A549 (cell line): ENCODE data around the gene IL11RA. TPM values are rescaled to one million over a fixed set of nuclear protein-coding genes. Genes with fewer than 3 reads are reported as not detected.
A peak's percentile ranks its signal among the peaks of the same experiment; 100 is the strongest.

ENCODE experiments used
- ATAC-seq, 2 experiments: fragments of 200-7000 bp in 1 of 2; fragments of >200 bp in 1 of 2; cut with Nextera tagmentation in 1 of 2; cut with Tn5 transposase in 1 of 2; 3 replicates each; pipeline versions ENCODE4 v1.8.0 to v1.9.1; 2018 to 2020; ENCODE audit warnings: mild to moderate bottlenecking in 1 of 2, moderate library complexity in 1 of 2
- CTCF ChIA-PET: fragments of 300-600 bp; sonication (Branson Sonifier 250); formaldehyde crosslinking; extraction: SDS; loops from one replicate; lab custom pipeline; 2021; ENCODE audit warnings: antibody characterized with exemption, inconsistent platforms; lab: Yijun Ruan, JAX
- POLR2A ChIA-PET: fragments of 350-600 bp; formaldehyde crosslinking; extraction: SDS; loops from one replicate; lab custom pipeline; 2021; ENCODE audit warnings: antibody characterized with exemption, inconsistent platforms; lab: Yijun Ruan, JAX
- DNase-seq, 2 experiments: peaks; one replicate each; pipeline versions ENCODE4 v3.0.0 to v3.0.0-alpha.2; 2011 to 2016; ENCODE audit warnings: low read depth in 1 of 2, low spot score in 1 of 2
- FAIRE-seq: peaks from 2 replicates; lab custom pipeline; 2011; peaks lifted over from hg19 to GRCh38; lab: Jason Lieb, UNC
- H3K27ac ChIP-seq, 2 experiments: fragments of >200 bp; sonication (Bioruptor Twin); formaldehyde crosslinking; 3 replicates each; pipeline ENCODE4 v1.5.1; 2016 to 2017
- H3K4me1 ChIP-seq: fragments of >200 bp; sonication (Bioruptor Twin); formaldehyde crosslinking; 3 replicates; pipeline ENCODE4 v1.6.1; 2016
- H3K4me2 ChIP-seq: fragments of >200 bp; sonication (Bioruptor Twin); formaldehyde crosslinking; 3 replicates; pipeline ENCODE4 v1.6.1; 2016
- H3K4me3 ChIP-seq: fragments of >200 bp; sonication (Bioruptor Twin); formaldehyde crosslinking; 3 replicates; pipeline ENCODE4 v1.5.1; 2016
- H3K9me3 ChIP-seq: fragments of >200 bp; sonication (Bioruptor Twin); formaldehyde crosslinking; 3 replicates; pipeline ENCODE4 v1.6.1; 2016
- BHLHE40 ChIP-seq: IDR thresholded peaks from 2 replicates; pipeline ENCODE4 v1.6.1; 2012; ENCODE audit warnings: low read depth, low read length, inconsistent platforms
- CBX8 ChIP-seq: fragments of 200-600 bp; sonication (generic); IDR thresholded peaks from 2 replicates; pipeline ENCODE4 v1.6.1; 2016
- CEBPB ChIP-seq, 2 experiments: fragments of >200 bp in 1 of 2; sonication (Bioruptor Twin) in 1 of 2; formaldehyde crosslinking in 1 of 2; IDR thresholded peaks; 2 replicates each; pipeline ENCODE4 v1.6.1; 2012 to 2016
- CHD2 ChIP-seq: fragments of 150-350 bp; IDR thresholded peaks from 2 replicates; pipeline ENCODE4 v1.6.1; 2014; ENCODE audit warnings: low read length; ENCODE audit not compliant: partially characterized antibody
- FOSL2 ChIP-seq, 2 experiments: fragments of 450-650 bp in 1 of 2; fragments of >200 bp in 1 of 2; sonication (Bioruptor Twin) in 1 of 2; formaldehyde crosslinking; IDR thresholded peaks; 2 replicates each; pipeline versions ENCODE4 v1.5.0 to v1.6.1; 2016 to 2020; ENCODE audit warnings: mild to moderate bottlenecking in 1 of 2, moderate library complexity in 1 of 2
- FOXS1 ChIP-seq: fragments of 250-450 bp; sonication (Bioruptor Pico); IDR thresholded peaks from 2 replicates; pipeline ENCODE4 v1.5.0; 2020; ENCODE audit warnings: mild to moderate bottlenecking, moderate library complexity
- HEYL ChIP-seq: fragments of 250-450 bp; sonication (Bioruptor Pico); IDR thresholded peaks from 2 replicates; pipeline ENCODE4 v1.8.0; 2021; ENCODE audit warnings: mild to moderate bottlenecking, moderate library complexity
- HOXB5 ChIP-seq: fragments of 250-450 bp; sonication (Bioruptor Pico); IDR thresholded peaks from 2 replicates; pipeline ENCODE4 v1.5.0; 2020; ENCODE audit warnings: mild to moderate bottlenecking, moderate library complexity
- KDM5A ChIP-seq: fragments of 200-600 bp; sonication (generic); IDR thresholded peaks from 2 replicates; pipeline ENCODE4 v1.6.1; 2016; ENCODE audit warnings: antibody characterized with exemption, mild to moderate bottlenecking
- MAFK ChIP-seq: fragments of 450-650 bp; IDR thresholded peaks from 2 replicates; pipeline ENCODE4 v1.6.1; 2014; ENCODE audit not compliant: partially characterized antibody
- NPAS2 ChIP-seq: fragments of 250-450 bp; sonication (Bioruptor Pico); IDR thresholded peaks from 2 replicates; pipeline ENCODE4 v1.8.0; 2022; ENCODE audit warnings: mild to moderate bottlenecking, moderate library complexity, borderline replicate concordance
- PHF8 ChIP-seq: fragments of 200-600 bp; sonication (generic); IDR thresholded peaks from 2 replicates; pipeline ENCODE4 v1.6.1; 2016; ENCODE audit warnings: low read depth, mild to moderate bottlenecking, antibody characterized with exemption, moderate library complexity, borderline replicate concordance
- POLR2AphosphoS2 ChIP-seq: conservative IDR thresholded peaks from 2 replicates; pipeline ENCODE4 v1.6.1; 2012; ENCODE audit warnings: low read length, improper control_type of control experiment, inconsistent platforms
- RAD21 ChIP-seq, 2 experiments: fragments of >200 bp in 1 of 2; sonication (Bioruptor Twin) in 1 of 2; formaldehyde crosslinking in 1 of 2; IDR thresholded peaks in 1 of 2; conservative IDR thresholded peaks in 1 of 2; 2 replicates in 1 of 2; 3 replicates in 1 of 2; pipeline ENCODE4 v1.6.1; 2012 to 2018; ENCODE audit warnings: inconsistent platforms in 1 of 2
- RARB ChIP-seq: fragments of 250-450 bp; sonication (Bioruptor Pico); IDR thresholded peaks from 2 replicates; pipeline ENCODE4 v1.8.0; 2021; ENCODE audit warnings: mild to moderate bottlenecking, moderate library complexity
- SMC3 ChIP-seq: fragments of >200 bp; sonication (Bioruptor Twin); formaldehyde crosslinking; IDR thresholded peaks from 3 replicates; pipeline ENCODE4 v1.6.1; 2018; ENCODE audit warnings: inconsistent platforms
- ZC3H11A ChIP-seq: fragments of 450-650 bp; IDR thresholded peaks from 2 replicates; pipeline ENCODE4 v1.6.1; 2014; ENCODE audit warnings: antibody characterized with exemption, mild to moderate bottlenecking
- ZSCAN20 ChIP-seq: fragments of 250-450 bp; sonication (Bioruptor Pico); IDR thresholded peaks from 2 replicates; pipeline ENCODE4 v1.8.0; 2022; ENCODE audit warnings: mild to moderate bottlenecking, moderate library complexity
- WGBS: methylation state at CpG from one replicate; pipeline ENCODE4 v1.1.6; 2017; ENCODE audit errors: missing lambda C conversion rate; 5-methylcytosine and 5-hydroxymethylcytosine counted together
- polyA plus RNA-seq, 4 experiments: library from polyadenylated mRNA; depleted of rRNA in 3 of 4; stranded (reverse); fragments of >200 nt; fragmentation: RNase III in 1 of 4; extraction: RNeasy Plus Mini Kit Qiagen cat#74134 plus additional on column Dnase treatment in 1 of 4; gene quantifications; 2 replicates in 3 of 4; 3 replicates in 1 of 4; pipeline ENCODE4 v1.2.3, GENCODE V29; 2011 to 2017
- TF ChIP-seq, protein P1 (sequence below): fragments of 450-650 bp; IDR thresholded peaks from 2 replicates; pipeline ENCODE4 v1.6.1; 2014; ENCODE audit warnings: antibody characterized with exemption
- TF ChIP-seq, protein P2 (sequence below): fragments of >200 bp; sonication (Bioruptor Twin); formaldehyde crosslinking; IDR thresholded peaks from 3 replicates; pipeline ENCODE4 v1.5.1; 2016
- TF ChIP-seq, protein P3 (sequence below): IDR thresholded peaks from 2 replicates; pipeline ENCODE4 v1.6.1; 2012

Gene IL11RA
- polyA plus RNA-seq, 2 of the 4 experiments (the other 2 are of a cell fraction), result 5.6 to 6.8 TPM

DNA sequence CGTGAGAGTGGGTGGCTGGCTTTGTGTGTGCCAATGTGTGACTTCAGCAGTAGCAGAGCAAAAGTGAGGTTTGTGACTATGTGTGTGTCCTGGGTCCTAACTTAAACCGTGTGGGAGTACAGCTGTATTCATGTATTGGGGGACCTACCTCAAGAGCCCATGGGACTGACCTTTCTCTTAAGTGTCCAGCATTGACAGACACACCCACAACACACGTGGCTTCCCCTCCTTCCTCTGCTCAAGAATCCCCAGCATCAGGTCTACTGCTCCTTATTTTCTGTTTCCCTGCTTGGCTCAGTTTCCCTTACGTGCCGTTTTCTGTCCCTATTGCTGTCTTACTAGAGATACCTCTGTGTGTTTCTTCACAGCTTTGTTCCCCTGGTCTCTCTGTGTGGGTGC is 616 bp downstream of the IL11RA start:
- no peaks in the 10 kb centered on the region for H3K9me3 ChIP-seq
- H3K4me2 ChIP-seq, result peak overlapping the region; percentile 76
- no peak for FAIRE-seq
- 60% methylated on average over 5 of the region's 5 CpGs for WGBS
- peaks cover 22% of the 10 kb centered on the region for H3K4me1 ChIP-seq
- TF ChIP-seq HEYL, result no peak
- TF ChIP-seq, protein P1, sequence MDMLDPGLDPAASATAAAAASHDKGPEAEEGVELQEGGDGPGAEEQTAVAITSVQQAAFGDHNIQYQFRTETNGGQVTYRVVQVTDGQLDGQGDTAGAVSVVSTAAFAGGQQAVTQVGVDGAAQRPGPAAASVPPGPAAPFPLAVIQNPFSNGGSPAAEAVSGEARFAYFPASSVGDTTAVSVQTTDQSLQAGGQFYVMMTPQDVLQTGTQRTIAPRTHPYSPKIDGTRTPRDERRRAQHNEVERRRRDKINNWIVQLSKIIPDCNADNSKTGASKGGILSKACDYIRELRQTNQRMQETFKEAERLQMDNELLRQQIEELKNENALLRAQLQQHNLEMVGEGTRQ, result no peak
- no peak for TF ChIP-seq MAFK
- no peak for TF ChIP-seq RAD21 (conservative IDR thresholded peaks at IDR 0.05 in 1 of 2, IDR thresholded peaks at IDR 0.05 in 1 of 2)
- TF ChIP-seq, all 56 proteins: peak for 0
- CTCF ChIA-PET, result interaction anchor here (1.1 to 22.6 kb wide), 4 partner anchors 9 to 23 kb away, joined by 3 to 288 read pairs (median 56); partner anchors contain the start of genes CCL27 and SIGMAR1
- peak overlapping the region; percentile 37 for H3K4me3 ChIP-seq
- H3K27ac ChIP-seq, result peak overlapping the region; percentile 77 to 89
- ATAC-seq (peak in 1 of 2 experiments; percentile 4; a peak in 2 of 6 replicates), DNase-seq (no peak)
- POLR2A ChIA-PET, result interaction anchor here (1.8 to 2.1 kb wide), 2 partner anchors 12 to 15 kb away, joined by 6 to 8 read pairs; partner anchors contain the start of gene SIGMAR1

DNA sequence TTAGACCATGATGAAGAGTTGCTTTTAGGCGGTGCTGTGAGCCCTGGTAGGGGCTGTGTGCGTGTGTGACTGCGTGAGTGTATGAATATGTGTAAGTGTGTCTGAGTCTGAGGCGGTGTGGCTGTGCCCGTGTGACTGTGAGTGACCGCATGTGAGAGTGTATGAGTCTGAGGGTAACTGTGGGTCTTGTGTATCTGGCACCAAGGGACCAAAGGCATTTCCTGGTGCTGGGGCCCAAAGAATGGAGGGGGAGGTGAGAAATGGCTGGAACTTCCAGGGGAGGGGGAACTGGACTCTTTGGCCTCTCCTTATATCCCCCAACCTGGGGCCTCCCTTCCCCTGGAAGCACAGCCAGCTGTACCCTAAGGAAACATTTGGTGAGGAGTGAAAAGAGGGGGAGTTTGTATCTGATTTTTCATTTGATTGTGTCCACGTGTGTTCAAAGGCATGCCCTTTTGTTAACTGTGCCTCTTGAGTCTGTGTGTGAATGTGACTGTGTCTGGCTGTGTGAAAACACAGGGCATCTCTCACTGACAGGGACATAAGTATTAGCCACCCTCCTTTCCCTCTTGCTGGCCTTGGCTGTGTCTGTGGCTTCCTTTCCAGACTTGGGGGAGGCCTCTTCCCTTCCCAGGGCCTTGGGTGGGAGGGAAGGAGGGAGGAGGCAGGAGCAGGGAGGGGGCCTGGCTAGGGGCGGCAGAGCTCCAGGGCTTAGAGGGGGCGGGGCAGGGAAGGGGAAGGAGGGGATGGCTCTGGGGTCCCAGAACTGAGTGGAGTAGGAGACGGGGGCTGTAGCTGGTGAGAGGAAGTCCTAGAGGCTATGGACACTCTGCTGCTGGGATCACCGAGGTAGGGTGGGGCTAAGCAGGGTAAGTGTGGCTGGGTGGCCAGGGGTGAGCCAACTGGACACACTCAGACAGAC is 1.4 kb downstream of the IL11RA start:
- 90% methylated on average over 9 of the region's 11 CpGs for WGBS

DNA sequence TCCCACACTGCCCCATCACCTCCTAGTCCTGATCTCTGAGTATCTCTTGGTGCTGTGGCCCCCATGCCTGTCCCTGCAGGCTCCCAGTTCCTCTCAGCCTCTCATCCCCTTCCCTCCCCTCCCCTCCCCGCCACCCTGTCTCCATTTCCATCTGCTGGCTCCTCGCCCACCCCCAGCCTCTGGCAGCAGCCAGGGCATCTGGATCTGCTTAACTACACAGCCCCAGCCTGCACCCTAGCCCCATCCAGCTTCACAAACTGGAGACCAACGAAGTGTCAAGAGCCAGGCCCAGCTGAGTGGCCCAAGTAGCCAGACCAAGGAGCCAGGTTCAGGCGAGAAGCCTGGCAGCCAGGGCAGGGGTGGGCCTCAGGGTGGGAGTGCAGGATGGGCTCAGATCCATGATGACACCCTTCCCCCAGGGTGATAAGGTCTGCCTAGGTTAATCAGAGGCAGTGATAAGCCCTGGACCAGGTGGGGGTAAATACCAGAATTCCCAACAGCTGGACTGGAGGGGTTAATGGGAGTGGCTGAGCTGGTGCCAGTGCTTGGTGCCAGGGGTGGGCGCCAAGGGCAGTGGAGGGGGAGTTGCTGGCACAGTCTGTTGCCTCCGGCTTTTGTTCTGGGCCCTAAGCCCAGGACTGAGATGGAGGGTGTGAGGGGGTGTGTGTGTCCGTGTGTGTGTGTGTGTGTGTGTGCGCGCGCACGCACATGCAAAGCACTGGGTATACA is 2.5 kb downstream of the IL11RA start:
- no peak overlapping the region for H3K27ac ChIP-seq
- FAIRE-seq, result no peak
- POLR2A ChIA-PET, result no interaction called here

More for the DNA sequence above, 1.4 kb downstream of the IL11RA start:
- peaks cover 17% of the 10 kb centered on the region for H3K4me1 ChIP-seq
- DNase-seq (no peak), ATAC-seq (no peak), FAIRE-seq (no peak)
- CTCF ChIA-PET, result interaction anchor here (1.0 to 22.6 kb wide), 3 partner anchors 8 to 16 kb away, joined by 3 to 288 read pairs (median 107); partner anchors contain the start of genes CCL27 and SIGMAR1
- H3K4me3 ChIP-seq, result no peak overlapping the region
- POLR2A ChIA-PET, result interaction anchor here (2.1 kb wide), 1 partner anchor 16 kb away, joined by 8 read pairs; the partner anchor contains the start of gene SIGMAR1
- no peaks in the 10 kb centered on the region for H3K9me3 ChIP-seq
- TF ChIP-seq KDM5A, result no peak
- TF ChIP-seq ZSCAN20, result no peak
- no peak for TF ChIP-seq BHLHE40
- TF ChIP-seq RAD21 (conservative IDR thresholded peaks at IDR 0.05 in 1 of 2, IDR thresholded peaks at IDR 0.05 in 1 of 2), result no peak
- no peak for TF ChIP-seq FOXS1
- TF ChIP-seq RARB (CRISPR knock-in tag), result no peak
- no peak for TF ChIP-seq ZC3H11A
- no peak for TF ChIP-seq CEBPB (IDR thresholded peaks at IDR 0.05)
- no peak for TF ChIP-seq NPAS2 (CRISPR knock-in tag)
- TF ChIP-seq CBX8, result no peak
- TF ChIP-seq, protein P2, sequence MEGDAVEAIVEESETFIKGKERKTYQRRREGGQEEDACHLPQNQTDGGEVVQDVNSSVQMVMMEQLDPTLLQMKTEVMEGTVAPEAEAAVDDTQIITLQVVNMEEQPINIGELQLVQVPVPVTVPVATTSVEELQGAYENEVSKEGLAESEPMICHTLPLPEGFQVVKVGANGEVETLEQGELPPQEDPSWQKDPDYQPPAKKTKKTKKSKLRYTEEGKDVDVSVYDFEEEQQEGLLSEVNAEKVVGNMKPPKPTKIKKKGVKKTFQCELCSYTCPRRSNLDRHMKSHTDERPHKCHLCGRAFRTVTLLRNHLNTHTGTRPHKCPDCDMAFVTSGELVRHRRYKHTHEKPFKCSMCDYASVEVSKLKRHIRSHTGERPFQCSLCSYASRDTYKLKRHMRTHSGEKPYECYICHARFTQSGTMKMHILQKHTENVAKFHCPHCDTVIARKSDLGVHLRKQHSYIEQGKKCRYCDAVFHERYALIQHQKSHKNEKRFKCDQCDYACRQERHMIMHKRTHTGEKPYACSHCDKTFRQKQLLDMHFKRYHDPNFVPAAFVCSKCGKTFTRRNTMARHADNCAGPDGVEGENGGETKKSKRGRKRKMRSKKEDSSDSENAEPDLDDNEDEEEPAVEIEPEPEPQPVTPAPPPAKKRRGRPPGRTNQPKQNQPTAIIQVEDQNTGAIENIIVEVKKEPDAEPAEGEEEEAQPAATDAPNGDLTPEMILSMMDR, result no peak
- TF ChIP-seq FOSL2 (IDR thresholded peaks at IDR 0.05), result no peak
- TF ChIP-seq FOSL2 (CRISPR knock-in tag; IDR thresholded peaks at IDR 0.05), result no peak
- no peak for TF ChIP-seq SMC3
- no peak for TF ChIP-seq POLR2AphosphoS2
- TF ChIP-seq CHD2, result no peak
- TF ChIP-seq, protein P3, sequence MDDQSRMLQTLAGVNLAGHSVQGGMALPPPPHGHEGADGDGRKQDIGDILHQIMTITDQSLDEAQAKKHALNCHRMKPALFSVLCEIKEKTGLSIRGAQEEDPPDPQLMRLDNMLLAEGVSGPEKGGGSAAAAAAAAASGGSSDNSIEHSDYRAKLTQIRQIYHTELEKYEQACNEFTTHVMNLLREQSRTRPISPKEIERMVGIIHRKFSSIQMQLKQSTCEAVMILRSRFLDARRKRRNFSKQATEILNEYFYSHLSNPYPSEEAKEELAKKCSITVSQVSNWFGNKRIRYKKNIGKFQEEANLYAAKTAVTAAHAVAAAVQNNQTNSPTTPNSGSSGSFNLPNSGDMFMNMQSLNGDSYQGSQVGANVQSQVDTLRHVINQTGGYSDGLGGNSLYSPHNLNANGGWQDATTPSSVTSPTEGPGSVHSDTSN, result no peak
- H3K4me2 ChIP-seq, result peak overlapping the region; percentile 76; the same call in 1 of the 3 replicates
- H3K27ac ChIP-seq, result 0 out of 6 replicates have a peak overlapping the region, but pooled peaks of 1 of the 2 experiments have one; percentile 32

More for the DNA sequence above, 2.5 kb downstream of the IL11RA start:
- H3K4me2 ChIP-seq, result no peak overlapping the region
- WGBS, result 71% methylated on average over 9 of the region's 11 CpGs
- TF ChIP-seq PHF8, result no peak
- TF ChIP-seq HOXB5 (CRISPR knock-in tag), result no peak
- no peak for TF ChIP-seq SMC3
- TF ChIP-seq, all 56 proteins: peak for 0
- ATAC-seq (no peak), DNase-seq (no peak)
- Histone ChIP-seq H3K9me3 (no peaks in the 10 kb centered on the region), H3K4me3 (no peak overlapping the region), H3K4me1 (peaks cover 17% of the 10 kb centered on the region)
- CTCF ChIA-PET, result interaction anchor here (1.0 to 22.6 kb wide), 3 partner anchors 7 to 17 kb away, joined by 3 to 288 read pairs (median 107); partner anchors contain the start of genes CCL27 and SIGMAR1
